Occipital lobe (tissue), 2 donors: ENCODE measurements around the gene SCGB1A1. TPM values are rescaled to one million over a fixed set of nuclear protein-coding genes. Genes with fewer than 3 reads are reported as not detected.

Experiments
- DNase-seq: peaks from one replicate; lab custom pipeline; 2025; lab: John Stamatoyannopoulos, UW
- total RNA-seq: library from RNA; depleted of rRNA; stranded (reverse); fragments of >200 nt; gene quantifications from one replicate; pipeline ENCODE4 v1.2.3, GENCODE V29; 2014

The SCGB1A1 gene
- total RNA-seq, 1 donor from 2014 or later = not detected

- no peak for DNase-seq
Measured at GRCh38 chr11:62420882-62421281, 2.0 kb downstream of the SCGB1A1 start.

GRCh38 chr11:62421996-62422395, 3.2 kb downstream of the SCGB1A1 start:
- no peak for DNase-seq

GRCh38 chr11:62423012-62423411, 4.2 kb downstream of the SCGB1A1 start:
- DNase-seq = no peak

- DNase-seq = no peak
Measured at GRCh38 chr11:62427630-62428233, 8.9 kb downstream of the SCGB1A1 start.

GRCh38 chr11:62428871-62429560, 10.2 kb downstream of the SCGB1A1 start:
- DNase-seq = no peak

- no peak for DNase-seq
Measured at GRCh38 chr11:62430425-62430824, 11.6 kb downstream of the SCGB1A1 start.

GRCh38 chr11:62431171-62431901, 12.5 kb downstream of the SCGB1A1 start:
- DNase-seq = no peak

GRCh38 chr11:62432695-62433094, 13.9 kb downstream of the SCGB1A1 start:
- DNase-seq = no peak

GRCh38 chr11:62433141-62433903, 14.5 kb downstream of the SCGB1A1 start:
- no peak for DNase-seq

GRCh38 chr11:62433904-62434276, 15.1 kb downstream of the SCGB1A1 start:
- no peak for DNase-seq

- no peak for DNase-seq
Measured at GRCh38 chr11:62435846-62436660, 17.2 kb downstream of the SCGB1A1 start.

- DNase-seq = no peak
Measured at GRCh38 chr11:62437616-62438015, 18.8 kb downstream of the SCGB1A1 start.

GRCh38 chr11:62438641-62439040, 19.8 kb downstream of the SCGB1A1 start:
- no peak for DNase-seq

GRCh38 chr11:62439785-62440602, 21.2 kb downstream of the SCGB1A1 start:
- no peak for DNase-seq

GRCh38 chr11:62443390-62444235, 24.8 kb downstream of the SCGB1A1 start:
- DNase-seq = no peak

GRCh38 chr11:62444236-62444833, 25.5 kb downstream of the SCGB1A1 start:
- peak; percentile 57 for DNase-seq

- no peak for DNase-seq
Measured at GRCh38 chr11:62444835-62445234, 26.0 kb downstream of the SCGB1A1 start.

GRCh38 chr11:62445314-62445740, 26.5 kb downstream of the SCGB1A1 start:
- DNase-seq = no peak

GRCh38 chr11:62446091-62446490, 27.3 kb downstream of the SCGB1A1 start:
- no peak for DNase-seq
